Ishikawa (cell line): ENCODE measurements around the gene SERINC5.

Experiments
- CEBPB ChIP-seq: IDR thresholded peaks from 2 replicates; pipeline ENCODE4 v1.6.1; 2012
- CREB1 ChIP-seq: IDR thresholded peaks from 2 replicates; pipeline ENCODE4 v1.6.1; 2012; ENCODE audit warnings: low read depth
- EGR1 ChIP-seq: IDR thresholded peaks from 2 replicates; pipeline ENCODE4 v1.6.1; 2012
- EP300 ChIP-seq: IDR thresholded peaks from 2 replicates; pipeline ENCODE4 v1.6.1; 2012; ENCODE audit warnings: borderline replicate concordance
- FOXM1 ChIP-seq: IDR thresholded peaks from 2 replicates; pipeline ENCODE4 v1.6.1; 2012; ENCODE audit warnings: low read depth, borderline replicate concordance
- NFIC ChIP-seq: IDR thresholded peaks from 2 replicates; pipeline ENCODE4 v1.6.1; 2012
- RAD21 ChIP-seq: IDR thresholded peaks from 2 replicates; pipeline ENCODE4 v1.6.1; 2012; ENCODE audit warnings: low read depth
- TAF1 ChIP-seq: IDR thresholded peaks from 2 replicates; pipeline ENCODE4 v1.6.1; 2012; ENCODE audit warnings: low read depth, mild to moderate bottlenecking
- TCF12 ChIP-seq: IDR thresholded peaks from 2 replicates; pipeline ENCODE4 v1.6.1; 2012; ENCODE audit warnings: low read depth
- TEAD4 ChIP-seq: IDR thresholded peaks from 2 replicates; pipeline ENCODE4 v1.6.1; 2012
- YY1 ChIP-seq: IDR thresholded peaks from 2 replicates; pipeline ENCODE4 v1.6.1; 2012; ENCODE audit warnings: low read depth
- ZBTB7A ChIP-seq: IDR thresholded peaks from 2 replicates; pipeline ENCODE4 v1.6.1; 2012; ENCODE audit warnings: low read depth
- TF ChIP-seq, protein P1 (sequence below): IDR thresholded peaks from 2 replicates; pipeline ENCODE4 v1.6.1; 2012; ENCODE audit warnings: low read depth, mild to moderate bottlenecking
- TF ChIP-seq, protein P2 (sequence below): IDR thresholded peaks from 2 replicates; pipeline ENCODE4 v1.6.1; 2012
- TF ChIP-seq, protein P3 (sequence below): IDR thresholded peaks from 2 replicates; pipeline ENCODE4 v1.6.1; 2012

Gene SERINC5

DNA sequence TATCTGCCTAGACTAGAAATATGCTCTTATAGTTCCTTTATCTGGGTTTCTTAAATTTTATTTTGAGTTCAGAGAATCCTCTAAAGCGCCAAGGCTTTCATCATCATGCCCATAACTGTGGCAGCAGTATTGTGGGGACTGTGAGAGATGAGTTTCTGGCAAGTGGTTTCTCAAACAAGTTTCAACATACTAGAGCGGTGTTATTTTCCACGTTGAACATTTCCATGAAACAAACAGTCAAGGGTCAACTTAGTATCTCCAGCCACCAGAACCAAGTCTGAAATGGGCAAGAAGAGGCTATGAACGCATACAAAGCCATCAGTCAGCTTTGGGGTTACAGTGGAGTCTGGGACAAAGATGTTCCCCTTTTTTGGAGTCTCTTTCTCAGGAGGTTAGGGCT lies 40.3 kb downstream of the SERINC5 start:
- TF ChIP-seq TEAD4 (no peak), YY1 (no peak), TAF1 (no peak), RAD21 (no peak), ZBTB7A (no peak), FOXM1 (no peak), CEBPB (no peak), NFIC (no peak), TCF12 (no peak), EP300 (no peak), CREB1 (no peak), EGR1 (no peak)
- TF ChIP-seq, protein P1, sequence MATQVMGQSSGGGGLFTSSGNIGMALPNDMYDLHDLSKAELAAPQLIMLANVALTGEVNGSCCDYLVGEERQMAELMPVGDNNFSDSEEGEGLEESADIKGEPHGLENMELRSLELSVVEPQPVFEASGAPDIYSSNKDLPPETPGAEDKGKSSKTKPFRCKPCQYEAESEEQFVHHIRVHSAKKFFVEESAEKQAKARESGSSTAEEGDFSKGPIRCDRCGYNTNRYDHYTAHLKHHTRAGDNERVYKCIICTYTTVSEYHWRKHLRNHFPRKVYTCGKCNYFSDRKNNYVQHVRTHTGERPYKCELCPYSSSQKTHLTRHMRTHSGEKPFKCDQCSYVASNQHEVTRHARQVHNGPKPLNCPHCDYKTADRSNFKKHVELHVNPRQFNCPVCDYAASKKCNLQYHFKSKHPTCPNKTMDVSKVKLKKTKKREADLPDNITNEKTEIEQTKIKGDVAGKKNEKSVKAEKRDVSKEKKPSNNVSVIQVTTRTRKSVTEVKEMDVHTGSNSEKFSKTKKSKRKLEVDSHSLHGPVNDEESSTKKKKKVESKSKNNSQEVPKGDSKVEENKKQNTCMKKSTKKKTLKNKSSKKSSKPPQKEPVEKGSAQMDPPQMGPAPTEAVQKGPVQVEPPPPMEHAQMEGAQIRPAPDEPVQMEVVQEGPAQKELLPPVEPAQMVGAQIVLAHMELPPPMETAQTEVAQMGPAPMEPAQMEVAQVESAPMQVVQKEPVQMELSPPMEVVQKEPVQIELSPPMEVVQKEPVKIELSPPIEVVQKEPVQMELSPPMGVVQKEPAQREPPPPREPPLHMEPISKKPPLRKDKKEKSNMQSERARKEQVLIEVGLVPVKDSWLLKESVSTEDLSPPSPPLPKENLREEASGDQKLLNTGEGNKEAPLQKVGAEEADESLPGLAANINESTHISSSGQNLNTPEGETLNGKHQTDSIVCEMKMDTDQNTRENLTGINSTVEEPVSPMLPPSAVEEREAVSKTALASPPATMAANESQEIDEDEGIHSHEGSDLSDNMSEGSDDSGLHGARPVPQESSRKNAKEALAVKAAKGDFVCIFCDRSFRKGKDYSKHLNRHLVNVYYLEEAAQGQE: no peak
- TF ChIP-seq, protein P2, sequence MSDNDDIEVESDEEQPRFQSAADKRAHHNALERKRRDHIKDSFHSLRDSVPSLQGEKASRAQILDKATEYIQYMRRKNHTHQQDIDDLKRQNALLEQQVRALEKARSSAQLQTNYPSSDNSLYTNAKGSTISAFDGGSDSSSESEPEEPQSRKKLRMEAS: no peak
- TF ChIP-seq, protein P3, sequence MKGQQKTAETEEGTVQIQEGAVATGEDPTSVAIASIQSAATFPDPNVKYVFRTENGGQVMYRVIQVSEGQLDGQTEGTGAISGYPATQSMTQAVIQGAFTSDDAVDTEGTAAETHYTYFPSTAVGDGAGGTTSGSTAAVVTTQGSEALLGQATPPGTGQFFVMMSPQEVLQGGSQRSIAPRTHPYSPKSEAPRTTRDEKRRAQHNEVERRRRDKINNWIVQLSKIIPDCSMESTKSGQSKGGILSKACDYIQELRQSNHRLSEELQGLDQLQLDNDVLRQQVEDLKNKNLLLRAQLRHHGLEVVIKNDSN: no peak

DNA sequence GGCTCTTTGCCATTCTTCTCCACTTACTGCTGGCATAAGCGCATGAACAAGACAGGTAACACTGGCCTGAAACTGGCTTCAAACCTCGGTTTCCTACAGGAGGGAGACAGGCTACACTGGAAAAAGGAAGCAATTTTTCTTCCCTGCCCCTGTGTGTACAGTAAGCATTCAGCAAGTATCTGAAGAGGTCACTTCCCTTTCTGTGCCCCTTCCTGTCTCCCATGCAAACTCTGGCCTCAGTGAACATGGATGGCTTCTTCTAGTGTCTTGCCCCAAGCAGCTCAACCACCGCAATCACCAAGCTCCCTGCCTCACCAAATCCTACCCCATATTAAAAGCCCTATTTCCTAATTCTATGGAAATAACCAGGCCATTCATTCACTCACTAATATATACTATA lies 42.4 kb downstream of the SERINC5 start:
- TF ChIP-seq, protein P3: no peak
- TF ChIP-seq TEAD4: no peak
- TF ChIP-seq TAF1: no peak
- TF ChIP-seq EGR1: no peak
- no peak for TF ChIP-seq FOXM1
- TF ChIP-seq, protein P2: no peak
- TF ChIP-seq CREB1: no peak
- TF ChIP-seq EP300: no peak
- no peak for TF ChIP-seq NFIC
- TF ChIP-seq RAD21: no peak
- no peak for TF ChIP-seq ZBTB7A

DNA sequence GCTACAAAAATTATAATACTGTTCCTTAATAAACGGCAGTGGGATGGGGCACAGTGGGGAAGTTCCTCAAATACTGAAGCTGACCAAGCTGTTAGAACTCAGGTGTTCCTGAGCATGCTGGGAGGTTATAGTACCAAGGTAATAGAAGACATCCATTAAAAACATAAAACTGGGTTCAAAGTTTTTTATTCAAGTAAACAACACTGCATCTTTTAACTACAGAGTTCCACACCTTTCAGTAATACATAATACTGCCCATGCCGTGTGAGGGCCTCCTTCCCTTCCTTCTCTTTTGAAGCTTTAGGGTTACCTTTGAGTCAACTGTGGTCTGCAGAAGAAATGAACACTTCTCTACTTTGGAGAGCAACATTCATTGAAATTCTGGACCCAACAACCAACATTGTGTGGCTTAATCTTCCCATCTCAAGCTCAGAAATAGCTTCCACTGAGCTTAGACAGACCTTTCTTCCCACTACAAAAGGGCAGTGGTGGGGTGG lies 43.6 kb downstream of the SERINC5 start:
- TF ChIP-seq, protein P1: no peak
- TF ChIP-seq TEAD4 (no peak), EP300 (no peak), NFIC (no peak), TCF12 (no peak), FOXM1 (no peak), CEBPB (no peak), CREB1 (no peak), RAD21 (no peak), TAF1 (no peak), EGR1 (no peak), YY1 (no peak), ZBTB7A (no peak)
- TF ChIP-seq, protein P2: no peak
- TF ChIP-seq, protein P3: no peak

DNA sequence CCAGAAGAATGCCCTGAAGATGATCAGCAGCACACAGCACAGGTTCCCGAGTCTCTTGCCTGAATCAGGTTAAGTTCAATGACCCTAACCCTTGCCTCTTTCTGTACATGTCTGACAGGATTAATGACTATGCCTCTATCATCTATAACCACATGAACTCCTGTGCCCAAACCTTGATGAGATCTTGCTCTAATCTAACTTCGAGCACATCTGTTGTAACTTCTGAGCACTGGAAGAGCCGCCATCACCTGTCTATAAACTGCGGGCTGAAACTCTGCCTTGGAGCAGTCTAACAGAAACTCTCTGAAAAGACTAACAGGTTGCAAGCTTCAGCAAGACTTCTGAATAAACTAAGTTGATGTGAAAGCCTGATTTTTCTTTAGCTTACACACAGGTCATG lies 44.5 kb downstream of the SERINC5 start:
- TF ChIP-seq TEAD4: no peak
- TF ChIP-seq NFIC: no peak
- TF ChIP-seq, protein P3: no peak
- no peak for TF ChIP-seq EGR1
- TF ChIP-seq TCF12: no peak
- no peak for TF ChIP-seq RAD21
- TF ChIP-seq CREB1: no peak
- no peak for TF ChIP-seq ZBTB7A
- no peak for TF ChIP-seq EP300
- no peak for TF ChIP-seq YY1
- TF ChIP-seq, protein P1: no peak
- no peak for TF ChIP-seq FOXM1
